HG03354 (cell line): ENCODE results near the gene CAMKK1.
"Not testable (repeated sequence)": the region's sequence is repeated elsewhere in the genome, so short reads cannot be mapped to it uniquely, and the experiment has no call there.

Experiments used
- ATAC-seq: cut with Tn5 transposase; IDR thresholded peaks from one replicate; pipeline ENCODE4 v1.9.1; 2021; ENCODE audit warnings: mild to moderate bottlenecking; ENCODE audit not compliant: unreplicated experiment, poor library complexity, severe bottlenecking

CAMKK1 gene

DNA sequence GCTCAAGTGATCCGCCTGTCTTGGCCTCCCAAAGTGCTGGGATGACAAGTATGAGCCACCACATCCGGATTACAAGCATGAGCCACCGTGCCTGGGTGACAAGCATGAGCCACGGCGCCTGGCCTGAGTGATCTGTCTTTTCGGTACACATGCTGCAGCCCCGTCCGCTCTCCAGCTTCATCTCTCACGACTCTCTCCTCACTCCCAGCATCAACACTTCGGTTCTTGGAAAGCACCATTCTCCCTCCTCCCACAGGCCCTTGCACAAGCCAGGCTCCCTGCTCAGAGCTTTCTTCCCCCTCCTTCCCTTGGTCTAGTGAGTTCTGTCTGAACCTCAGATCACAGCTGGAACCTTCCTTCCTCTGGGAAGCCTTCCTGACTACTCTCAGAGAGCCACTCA, 40.3 kb downstream of the CAMKK1 start:
- ATAC-seq = no peak

GRCh38 chr17:3851461-3852100, 41.3 kb downstream of the CAMKK1 start:
- ATAC-seq = no peak

- ATAC-seq = no peak
Observed at GRCh38 chr17:3848229-3848835, 44.5 kb downstream of the CAMKK1 start.

- no peak for ATAC-seq
Observed at GRCh38 chr17:3847165-3847670, 45.6 kb downstream of the CAMKK1 start.

GRCh38 chr17:3846437-3847164, 46.3 kb downstream of the CAMKK1 start:
- no peak for ATAC-seq

- peak; percentile 94 for ATAC-seq
Observed at GRCh38 chr17:3845621-3846436, 47.0 kb downstream of the CAMKK1 start, which contains the start of gene NCBP3. NCBP3 (minus strand) TSS chr17:3846246; CDS start chr17:3846223, 23 bp downstream.

GRCh38 chr17:3845291-3845620, 47.6 kb downstream of the CAMKK1 start:
- ATAC-seq = peak; percentile 28

DNA sequence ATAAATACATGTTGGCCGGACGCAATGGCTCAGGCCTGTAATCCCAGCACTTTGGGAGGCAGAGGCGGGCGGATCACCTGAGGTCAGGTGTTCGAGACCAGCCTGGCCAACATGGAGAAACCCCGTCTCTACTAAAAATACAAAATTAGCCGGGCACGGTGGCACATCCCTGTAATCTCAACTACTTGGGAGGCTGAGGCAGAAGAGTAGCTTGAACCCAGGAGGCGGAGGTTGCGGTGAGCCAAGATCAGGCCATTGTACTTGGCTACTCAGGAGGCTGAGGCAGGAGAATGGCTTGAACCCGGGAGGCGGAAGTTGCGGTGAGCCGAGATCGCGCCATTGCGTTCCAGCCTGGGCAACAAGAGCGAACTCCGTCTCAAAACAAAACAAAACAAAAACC, 48.3 kb downstream of the CAMKK1 start:
- ATAC-seq = not testable (repeated sequence)

GRCh38 chr17:3843935-3844516, 48.8 kb downstream of the CAMKK1 start:
- no peak for ATAC-seq

- ATAC-seq = no peak
Observed at GRCh38 chr17:3838206-3838605, 54.6 kb downstream of the CAMKK1 start.

DNA sequence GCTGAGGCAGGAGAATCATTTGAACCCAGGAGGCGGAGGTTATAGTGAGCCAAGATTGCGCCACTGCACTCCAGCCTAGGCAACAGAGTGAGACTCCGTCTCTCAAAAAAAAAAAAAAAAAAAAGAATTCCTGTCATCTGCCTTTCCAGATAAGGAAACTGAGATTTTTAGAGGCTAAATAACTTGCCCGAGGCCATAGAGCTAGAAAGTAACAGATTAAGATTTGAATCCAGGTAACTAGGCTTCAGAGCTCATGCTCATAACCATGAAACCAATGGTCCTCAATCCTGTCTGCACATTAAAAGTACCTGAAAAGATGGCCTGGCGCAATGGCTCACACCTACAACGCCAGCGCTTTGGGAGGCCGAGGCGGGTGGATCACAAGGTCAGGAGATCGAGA, 56.3 kb downstream of the CAMKK1 start:
- ATAC-seq = no peak

GRCh38 chr17:3835410-3836229, 57.2 kb downstream of the CAMKK1 start:
- ATAC-seq = no peak

DNA sequence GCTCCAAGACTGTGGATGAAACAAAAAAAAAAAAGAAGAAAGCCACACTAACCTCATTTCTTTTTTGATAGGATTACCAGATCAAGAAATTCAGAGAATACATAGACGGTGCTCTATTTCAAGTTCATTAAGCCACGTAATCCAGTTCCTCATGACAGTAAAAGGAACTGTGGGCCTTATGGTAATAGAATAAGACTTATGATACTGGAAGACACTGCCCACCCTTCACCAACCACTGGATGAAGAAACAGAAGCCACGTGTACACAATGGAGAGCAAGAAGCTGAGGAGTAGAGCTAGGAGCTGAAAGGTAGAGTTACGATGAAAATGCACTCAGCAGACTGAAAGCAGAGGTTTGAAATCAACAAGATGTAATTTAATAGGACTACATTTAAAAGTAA, 58.0 kb downstream of the CAMKK1 start:
- no peak for ATAC-seq

DNA sequence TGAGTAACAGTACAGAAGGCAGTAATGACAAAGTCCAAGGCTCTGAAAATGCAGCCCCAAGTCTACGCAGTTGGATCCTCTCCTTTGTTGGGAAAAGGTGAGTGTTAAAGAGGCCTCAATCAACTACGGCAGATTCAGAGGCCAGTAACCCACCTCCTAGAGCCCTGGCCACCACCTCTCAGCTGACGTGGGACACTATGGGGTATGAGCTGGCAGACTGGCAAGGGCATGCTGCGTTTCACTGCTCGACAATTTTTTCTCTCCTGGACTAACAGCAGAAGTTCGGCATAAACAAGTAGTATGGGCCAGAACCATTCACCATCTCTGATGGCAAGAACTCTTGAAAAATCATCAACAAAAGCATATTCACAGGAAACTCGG, 64.0 kb downstream of the CAMKK1 start:
- ATAC-seq = no peak

DNA sequence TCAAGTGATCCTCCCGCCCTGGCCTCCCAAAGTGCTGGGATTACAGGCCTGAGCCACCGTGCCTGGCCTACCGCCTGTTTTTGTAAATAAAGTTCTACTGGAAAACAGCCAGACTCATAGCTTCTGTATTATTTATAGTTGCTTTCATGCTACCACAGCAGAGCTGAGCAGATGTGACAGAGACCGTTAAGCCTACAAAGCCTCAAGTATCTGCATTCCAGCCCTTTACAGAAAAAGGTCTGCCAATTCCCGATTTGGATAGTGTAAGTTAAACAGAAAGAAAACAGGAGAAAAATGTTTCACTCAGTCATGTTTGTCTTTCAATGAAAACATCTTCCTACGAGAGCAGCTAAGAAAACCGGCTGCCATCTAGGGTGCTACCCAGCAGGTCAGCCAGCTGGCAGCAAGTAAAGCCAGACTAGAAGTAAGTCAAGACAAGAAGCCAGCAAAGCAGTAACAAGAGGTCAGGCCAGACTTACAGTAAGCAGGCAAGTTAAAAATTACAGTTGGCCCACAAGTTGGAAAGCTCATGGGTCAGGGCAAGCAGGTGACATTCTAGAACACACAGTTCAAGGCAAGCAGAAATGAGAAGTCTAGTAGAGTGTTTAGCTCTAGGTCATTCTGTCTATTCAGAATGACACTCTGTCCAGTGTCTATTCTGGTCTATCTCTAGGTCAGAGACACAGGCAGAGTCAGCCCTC, 64.6 kb downstream of the CAMKK1 start:
- no peak for ATAC-seq

GRCh38 chr17:3827124-3827773, 65.6 kb downstream of the CAMKK1 start:
- no peak for ATAC-seq

GRCh38 chr17:3826191-3826590, 66.7 kb downstream of the CAMKK1 start:
- ATAC-seq = no peak

- ATAC-seq = no peak
Observed at GRCh38 chr17:3821101-3821500, 71.8 kb downstream of the CAMKK1 start.
